Fibroblast of lung (primary cell): ENCODE data around the gene ERBB2.

Experiments
- EZH2 ChIP-seq: IDR thresholded peaks from 2 replicates; pipeline ENCODE4 v1.5.1; 2012; ENCODE audit warnings: low read length, control low read depth, mild to moderate bottlenecking; ENCODE audit errors: missing control alignments
- TF ChIP-seq, protein P1 (sequence below), 2 donors: IDR thresholded peaks in 1 of 2; conservative IDR thresholded peaks in 1 of 2; 1 replicate in 1 of 2; 2 replicates in 1 of 2; pipeline ENCODE4 v1.5.1; 2011 to 2012; ENCODE audit warnings: low read length in 2 of 2, control low read depth in 1 of 2, inconsistent platforms in 1 of 2, low read depth in 1 of 2, mild to moderate bottlenecking in 1 of 2

DNA sequence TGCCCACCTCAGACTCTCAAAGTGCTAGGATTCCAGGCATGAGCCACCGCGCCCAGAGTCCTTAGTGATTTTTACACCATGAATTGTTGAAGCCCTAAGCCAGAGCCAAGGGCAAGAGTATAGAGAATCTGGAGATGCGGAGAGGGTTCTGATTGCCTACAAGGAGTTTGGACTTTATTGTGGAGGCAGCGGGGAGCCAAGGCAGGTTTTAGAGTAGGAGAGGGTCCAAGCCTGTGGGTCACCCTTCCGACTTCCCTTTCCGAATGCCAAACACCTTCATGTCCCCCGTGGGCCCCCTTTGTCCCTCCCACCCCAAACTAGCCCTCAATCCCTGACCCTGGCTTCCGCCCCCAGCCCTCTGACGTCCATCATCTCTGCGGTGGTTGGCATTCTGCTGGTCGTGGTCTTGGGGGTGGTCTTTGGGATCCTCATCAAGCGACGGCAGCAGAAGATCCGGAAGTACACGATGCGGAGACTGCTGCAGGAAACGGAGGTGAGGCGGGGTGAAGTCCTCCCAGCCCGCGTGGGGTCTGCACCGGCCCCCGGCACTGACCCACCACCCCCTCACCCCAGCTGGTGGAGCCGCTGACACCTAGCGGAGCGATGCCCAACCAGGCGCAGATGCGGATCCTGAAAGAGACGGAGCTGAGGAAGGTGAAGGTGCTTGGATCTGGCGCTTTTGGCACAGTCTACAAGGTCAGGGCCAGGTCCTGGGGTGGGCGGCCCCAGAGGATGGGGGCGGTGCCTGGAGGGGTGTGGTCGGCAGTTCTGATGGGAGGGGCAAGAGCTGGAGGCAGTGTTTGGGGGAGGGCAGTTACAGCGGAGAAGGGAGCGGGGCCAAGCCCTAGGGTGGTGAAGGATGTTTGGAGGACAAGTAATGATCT, 23.3 kb downstream of the ERBB2 start:
- TF ChIP-seq, protein P1, sequence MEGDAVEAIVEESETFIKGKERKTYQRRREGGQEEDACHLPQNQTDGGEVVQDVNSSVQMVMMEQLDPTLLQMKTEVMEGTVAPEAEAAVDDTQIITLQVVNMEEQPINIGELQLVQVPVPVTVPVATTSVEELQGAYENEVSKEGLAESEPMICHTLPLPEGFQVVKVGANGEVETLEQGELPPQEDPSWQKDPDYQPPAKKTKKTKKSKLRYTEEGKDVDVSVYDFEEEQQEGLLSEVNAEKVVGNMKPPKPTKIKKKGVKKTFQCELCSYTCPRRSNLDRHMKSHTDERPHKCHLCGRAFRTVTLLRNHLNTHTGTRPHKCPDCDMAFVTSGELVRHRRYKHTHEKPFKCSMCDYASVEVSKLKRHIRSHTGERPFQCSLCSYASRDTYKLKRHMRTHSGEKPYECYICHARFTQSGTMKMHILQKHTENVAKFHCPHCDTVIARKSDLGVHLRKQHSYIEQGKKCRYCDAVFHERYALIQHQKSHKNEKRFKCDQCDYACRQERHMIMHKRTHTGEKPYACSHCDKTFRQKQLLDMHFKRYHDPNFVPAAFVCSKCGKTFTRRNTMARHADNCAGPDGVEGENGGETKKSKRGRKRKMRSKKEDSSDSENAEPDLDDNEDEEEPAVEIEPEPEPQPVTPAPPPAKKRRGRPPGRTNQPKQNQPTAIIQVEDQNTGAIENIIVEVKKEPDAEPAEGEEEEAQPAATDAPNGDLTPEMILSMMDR (conservative IDR thresholded peaks at IDR 0.05 in 1 of 2, IDR thresholded peaks at IDR 0.05 in 1 of 2; ENCODE audit: low read depth in 1 of 2, low read length in 2 of 2): no peak
- TF ChIP-seq EZH2: no peak
